Embryonic facial prominence (tissue), 1 donor: ENCODE results near the gene ETS1.

Experiments
- DNase-seq: peaks from one replicate; pipeline ENCODE4 v3.0.0-alpha.2; 2016; ENCODE audit errors: extremely low spot score

ETS1 gene

GRCh38 chr11:128501632-128502549, 85.5 kb downstream of the ETS1 start:
- no peak for DNase-seq

- no peak for DNase-seq
Observed at GRCh38 chr11:128501008-128501407, 86.3 kb downstream of the ETS1 start.

- DNase-seq: no peak
Observed at GRCh38 chr11:128500493-128500892, 86.9 kb downstream of the ETS1 start.

- DNase-seq: no peak
Observed at GRCh38 chr11:128499613-128500253, 87.6 kb downstream of the ETS1 start.

- DNase-seq: no peak
Observed at GRCh38 chr11:128498721-128499245, 88.6 kb downstream of the ETS1 start.

- DNase-seq: no peak
Observed at GRCh38 chr11:128497776-128498095, 89.6 kb downstream of the ETS1 start.

- DNase-seq: peak; percentile 73
Observed at GRCh38 chr11:128497061-128497775, 90.1 kb downstream of the ETS1 start.

- no peak for DNase-seq
Observed at GRCh38 chr11:128496692-128497060, 90.7 kb downstream of the ETS1 start.

GRCh38 chr11:128496249-128496648, 91.1 kb downstream of the ETS1 start:
- no peak for DNase-seq

GRCh38 chr11:128494418-128495332, 92.7 kb downstream of the ETS1 start:
- DNase-seq: no peak

GRCh38 chr11:128493570-128493965, 93.8 kb downstream of the ETS1 start:
- DNase-seq: no peak

GRCh38 chr11:128492903-128493569, 94.3 kb downstream of the ETS1 start:
- DNase-seq: no peak

- no peak for DNase-seq
Observed at GRCh38 chr11:128492461-128492860, 94.9 kb downstream of the ETS1 start.

GRCh38 chr11:128491195-128491936, 96.0 kb downstream of the ETS1 start:
- DNase-seq: no peak

GRCh38 chr11:128490092-128490491, 97.3 kb downstream of the ETS1 start:
- DNase-seq: no peak

- no peak for DNase-seq
Observed at GRCh38 chr11:128488471-128488870, 98.9 kb downstream of the ETS1 start.

GRCh38 chr11:128487978-128488377, 99.4 kb downstream of the ETS1 start:
- DNase-seq: no peak

- no peak for DNase-seq
Observed at GRCh38 chr11:128484172-128484571, 103.2 kb downstream of the ETS1 start.

GRCh38 chr11:128483211-128483788, 104.1 kb downstream of the ETS1 start:
- no peak for DNase-seq
